Liver (tissue), 9 donors: ENCODE measurements around the gene RARB. TPM values are rescaled to one million over a fixed set of nuclear protein-coding genes. Genes with fewer than 3 reads are reported as not detected.
A peak's percentile ranks its signal among the peaks of the same experiment; 100 is the strongest.

Experiments
- DNase-seq: peaks from one replicate; pipeline ENCODE4 v3.0.0-alpha.2; 2017; ENCODE audit warnings: low spot score
- H3K27ac ChIP-seq, 2 donors: one replicate each; pipeline ENCODE4 v1.7.0; 2013; ENCODE audit warnings: inconsistent platforms in 2 of 2, low read length in 2 of 2, control low read depth in 1 of 2, low read depth in 1 of 2, mild to moderate bottlenecking in 1 of 2
- H3K27me3 ChIP-seq, 4 donors: one replicate each; pipeline versions ENCODE4 v1.6.1 to v1.7.0; 2013; ENCODE audit warnings: low read length in 3 of 4, inconsistent platforms in 1 of 4, mild to moderate bottlenecking in 1 of 4, moderate library complexity in 1 of 4; ENCODE audit not compliant: control insufficient read depth in 4 of 4, insufficient read depth in 4 of 4
- H3K36me3 ChIP-seq, 4 donors: one replicate each; pipeline versions ENCODE4 v1.6.1 to v1.7.0; 2013; ENCODE audit warnings: low read length in 3 of 4, mild to moderate bottlenecking in 3 of 4, low read depth in 1 of 4, moderate library complexity in 1 of 4; ENCODE audit not compliant: control insufficient read depth in 4 of 4, insufficient read depth in 3 of 4
- H3K4me1 ChIP-seq, 4 donors: one replicate each; pipeline versions ENCODE4 v1.6.1 to v1.7.0; 2013; ENCODE audit warnings: low read length in 3 of 4, mild to moderate bottlenecking in 3 of 4, moderate library complexity in 1 of 4; ENCODE audit not compliant: control insufficient read depth in 4 of 4, insufficient read depth in 4 of 4
- H3K4me3 ChIP-seq, 3 donors: one replicate each; pipeline versions ENCODE4 v1.6.1 to v1.7.0; 2013; ENCODE audit warnings: low read length in 3 of 3, control low read depth in 1 of 3, low read depth in 1 of 3, mild to moderate bottlenecking in 1 of 3
- H3K9ac ChIP-seq, 2 donors: one replicate each; pipeline ENCODE4 v1.7.0; 2013; ENCODE audit warnings: low read length in 2 of 2, mild to moderate bottlenecking in 2 of 2, moderate library complexity in 2 of 2, control low read depth in 1 of 2, low read depth in 1 of 2
- H3K9me3 ChIP-seq, 4 donors: one replicate each; pipeline versions ENCODE4 v1.6.1 to v1.7.0; 2013; ENCODE audit warnings: low read length in 3 of 4; ENCODE audit not compliant: control insufficient read depth in 4 of 4
- ATF3 ChIP-seq: IDR thresholded peaks from 2 replicates; pipeline ENCODE4 v1.6.1; 2016; ENCODE audit warnings: antibody characterized with exemption
- CTCF ChIP-seq: fragments of 150-350 bp; IDR thresholded peaks from 2 replicates; pipeline ENCODE4 v1.5.1; 2017; ENCODE audit warnings: improper control_type of control experiment, low read depth, low read length; ENCODE audit not compliant: missing input control
- EGR1 ChIP-seq, 2 donors: IDR thresholded peaks; 2 replicates each; pipeline ENCODE4 v1.6.1; 2016 to 2018; ENCODE audit warnings: antibody characterized with exemption in 2 of 2, low read depth in 2 of 2
- FOXA1 ChIP-seq: IDR thresholded peaks from 2 replicates; pipeline ENCODE4 v1.6.1; 2016; ENCODE audit warnings: antibody characterized with exemption
- FOXA2 ChIP-seq: IDR thresholded peaks from 2 replicates; pipeline ENCODE4 v1.6.1; 2016; ENCODE audit warnings: antibody characterized with exemption
- GABPA ChIP-seq, 2 donors: IDR thresholded peaks in 1 of 2; conservative IDR thresholded peaks in 1 of 2; 2 replicates each; pipeline ENCODE4 v1.6.1; 2016; ENCODE audit warnings: antibody characterized with exemption in 2 of 2, mild to moderate bottlenecking in 1 of 2, moderate library complexity in 1 of 2
- HNF4A ChIP-seq, 2 donors: conservative IDR thresholded peaks; 2 replicates each; pipeline ENCODE4 v1.6.1; 2016; ENCODE audit warnings: antibody characterized with exemption in 2 of 2, mild to moderate bottlenecking in 2 of 2
- HNF4G ChIP-seq: IDR thresholded peaks from 2 replicates; pipeline ENCODE4 v1.6.1; 2016; ENCODE audit warnings: antibody characterized with exemption
- JUND ChIP-seq, 2 donors: IDR thresholded peaks; 2 replicates each; pipeline ENCODE4 v1.6.1; 2016; ENCODE audit warnings: antibody characterized with exemption in 2 of 2
- MAX ChIP-seq: IDR thresholded peaks from 2 replicates; pipeline ENCODE4 v1.6.1; 2016; ENCODE audit warnings: antibody characterized with exemption
- NR2F2 ChIP-seq: IDR thresholded peaks from 2 replicates; pipeline ENCODE4 v1.6.1; 2016; ENCODE audit warnings: antibody characterized with exemption
- RAD21 ChIP-seq, 2 donors: IDR thresholded peaks; 2 replicates each; pipeline ENCODE4 v1.6.1; 2016; ENCODE audit warnings: antibody characterized with exemption in 2 of 2, mild to moderate bottlenecking in 2 of 2
- REST ChIP-seq: IDR thresholded peaks from 2 replicates; pipeline ENCODE4 v1.6.1; 2016; ENCODE audit warnings: antibody characterized with exemption, mild to moderate bottlenecking
- RXRA ChIP-seq, 2 donors: IDR thresholded peaks; 2 replicates each; pipeline ENCODE4 v1.6.1; 2017 to 2018; ENCODE audit warnings: antibody characterized with exemption in 2 of 2, mild to moderate bottlenecking in 1 of 2
- SP1 ChIP-seq: IDR thresholded peaks from 2 replicates; pipeline ENCODE4 v1.6.1; 2018; ENCODE audit warnings: antibody characterized with exemption, mild to moderate bottlenecking
- TAF1 ChIP-seq: conservative IDR thresholded peaks from 2 replicates; pipeline ENCODE4 v1.6.1; 2016; ENCODE audit warnings: antibody characterized with exemption, mild to moderate bottlenecking
- YY1 ChIP-seq: IDR thresholded peaks from 2 replicates; pipeline ENCODE4 v1.6.1; 2016; ENCODE audit warnings: antibody characterized with exemption, mild to moderate bottlenecking
- ZBTB33 ChIP-seq: IDR thresholded peaks from 2 replicates; pipeline ENCODE4 v1.6.1; 2016; ENCODE audit warnings: antibody characterized with exemption
- polyA plus RNA-seq, 2 donors: library from polyadenylated mRNA; stranded (reverse) in 1 of 2; unstranded in 1 of 2; fragments of 200-250 nt in 1 of 2; fragments of >200 nt in 1 of 2; fragmentation: Nextera tagmentation in 1 of 2; extraction: Ambion mirVana in 1 of 2; gene quantifications; one replicate each; pipeline versions ENCODE4 v1.2.1 to v1.2.3, GENCODE V29; 2013 to 2015
- total RNA-seq, 2 donors: library from RNA; depleted of rRNA; stranded (reverse); fragments of >200 nt; gene quantifications; one replicate each; pipeline ENCODE4 v1.2.3, GENCODE V29; 2014
- donor health status: healthy.
- donor health status: healthy.
- donor health status: healthy.
- donor health status: healthy.
- donor health status: healthy.

RARB gene
- total and polyA plus RNA-seq, 4 donors: 2.1 to 3.3 (median 2.3) TPM

- Histone ChIP-seq H3K9me3 (no peaks in the 10 kb centered on the region), H3K4me1 (peaks cover 8 to 19% (median 15%) of the 10 kb centered on the region in 4 donors), H3K9ac (no peak overlapping the region), H3K36me3 (peaks cover 6 to 32% (median 12%) of the 10 kb centered on the region in 4 donors), H3K4me3 (peak overlapping the region in 1 of 3 donors; percentile 35), H3K27ac (peak overlapping the region; percentile 67 to 90), H3K27me3 (no peaks in the 10 kb centered on the region)
- TF ChIP-seq ZBTB33: peak; percentile 67
- peak; percentile 16 for TF ChIP-seq FOXA2
- TF ChIP-seq MAX: peak; percentile 23
- TF ChIP-seq GABPA (IDR thresholded peaks at IDR 0.05 in 1 of 2, conservative IDR thresholded peaks at IDR 0.05 in 1 of 2): no peak
- TF ChIP-seq HNF4A (conservative IDR thresholded peaks at IDR 0.05): peak; percentile 80 to 84
- no peak for TF ChIP-seq EGR1 (IDR thresholded peaks at IDR 0.05; ENCODE audit: low read depth in 2 of 2)
- peak; percentile 45 for TF ChIP-seq SP1
- peak; percentile 38 to 75 for TF ChIP-seq RXRA (IDR thresholded peaks at IDR 0.05)
- TF ChIP-seq YY1: peak; percentile 77
- TF ChIP-seq FOXA1: no peak
- no peak for TF ChIP-seq CTCF
- TF ChIP-seq JUND (IDR thresholded peaks at IDR 0.05): peak; percentile 46 to 80
- TF ChIP-seq NR2F2: no peak
- peak; percentile 62 for TF ChIP-seq REST
- TF ChIP-seq ATF3: peak; percentile 23
- peak; percentile 24 to 34 for TF ChIP-seq RAD21 (IDR thresholded peaks at IDR 0.05)
- peak; percentile 48 for TF ChIP-seq HNF4G
- no peak for TF ChIP-seq TAF1
- no peak for DNase-seq
Observed at GRCh38 chr3:25610779-25611178, 182.7 kb downstream of the RARB start.
